Gastrocnemius medialis (tissue), 4 donors: Measurements from ENCODE around the gene TMX3.

Source experiments
- CTCF ChIP-seq, 5 experiments: fragments of 450-650 bp in 3 of 5; fragments of 200-600 bp in 2 of 5; sonication (generic) in 2 of 5; IDR thresholded peaks in 4 of 5; conservative IDR thresholded peaks in 1 of 5; 1 replicate in 4 of 5; 2 replicates in 1 of 5; pipeline ENCODE4 v1.5.1; 2016 to 2019; ENCODE audit warnings: antibody characterized with exemption in 5 of 5, mild to moderate bottlenecking in 3 of 5, moderate library complexity in 3 of 5
- POLR2A ChIP-seq, 2 donors: fragments of 450-650 bp; IDR thresholded peaks; one replicate each; pipeline ENCODE4 v1.6.1; 2017; ENCODE audit warnings: antibody characterized with exemption in 2 of 2, mild to moderate bottlenecking in 2 of 2, moderate library complexity in 2 of 2

GRCh38 chr18:68714366-68714711 lies 569 bp downstream of the TMX3 start:
- TF ChIP-seq CTCF (IDR thresholded peaks at IDR 0.05 in 4 of 5, conservative IDR thresholded peaks at IDR 0.05 in 1 of 5) (no peak), POLR2A (IDR thresholded peaks at IDR 0.05) (no peak)
